B cell (primary cell): ENCODE measurements around the gene INTS14. TPM values are rescaled to one million over a fixed set of nuclear protein-coding genes. Genes with fewer than 3 reads are reported as not detected.

Source experiments
- ATAC-seq: fragments of 200-7000 bp; cut with Tn5 transposase; one replicate; pipeline ENCODE4 v1.10.0; 2021; ENCODE audit warnings: low read depth, mild to moderate bottlenecking, moderate number of reproducible peaks, moderate library complexity
- CTCF ChIA-PET: fragments of 350-600 bp; sonication (Branson Sonifier 250); formaldehyde crosslinking; loops from one replicate; lab custom pipeline; 2021; ENCODE audit warnings: antibody characterized with exemption, inconsistent platforms; lab: Charles Lee
- POLR2A ChIA-PET: fragments of 350-600 bp; sonication (Branson Sonifier 250); formaldehyde crosslinking; loops from one replicate; lab custom pipeline; 2021; ENCODE audit warnings: antibody characterized with exemption; lab: Charles Lee
- DNase-seq: peaks from one replicate; pipeline ENCODE4 v3.0.0; 2013
- H2AFZ ChIP-seq: 2 replicates; pipeline ENCODE4 v1.6.1; 2012; ENCODE audit warnings: mild to moderate bottlenecking, low read depth, low read length; ENCODE audit not compliant: insufficient read depth, poor library complexity, severe bottlenecking
- H3K27ac ChIP-seq, 2 donors: 1 replicate in 1 of 2; 2 replicates in 1 of 2; pipeline ENCODE4 v1.5.1; 2012 to 2013; ENCODE audit warnings: low read length in 2 of 2, mild to moderate bottlenecking in 2 of 2, moderate library complexity in 1 of 2
- H3K27me3 ChIP-seq, 4 experiments: fragments of 200-600 bp in 1 of 4; sonication (generic) in 1 of 4; replicated peaks in 1 of 4; 1 replicate in 2 of 4; 2 replicates in 2 of 4; pipeline versions ENCODE4 v1.6.1 to v1.7.0; 2013 to 2016; ENCODE audit warnings: low read length in 3 of 4, mild to moderate bottlenecking in 2 of 4, mixed read lengths in 1 of 4, moderate library complexity in 1 of 4; ENCODE audit not compliant: insufficient read depth in 4 of 4, control insufficient read depth in 3 of 4; ENCODE audit errors: control extremely low read depth in 1 of 4
- H3K36me3 ChIP-seq, 2 experiments: replicated peaks in 1 of 2; 1 replicate in 1 of 2; 2 replicates in 1 of 2; pipeline versions ENCODE4 v1.6.1 to v1.7.1; 2013; ENCODE audit warnings: low read length in 1 of 2; ENCODE audit not compliant: insufficient read depth in 2 of 2, control insufficient read depth in 1 of 2; ENCODE audit errors: control extremely low read depth in 1 of 2, extremely low read depth in 1 of 2
- H3K4me1 ChIP-seq, 2 donors: fragments of 200-600 bp in 1 of 2; sonication (generic) in 1 of 2; 1 replicate in 1 of 2; 2 replicates in 1 of 2; pipeline versions ENCODE4 v1.5.1 to v1.6.1; 2013 to 2017; ENCODE audit warnings: low read length in 2 of 2; ENCODE audit not compliant: control insufficient read depth in 2 of 2, insufficient read depth in 2 of 2
- H3K4me2 ChIP-seq: replicated peaks from 2 replicates; pipeline ENCODE3; 2012; ENCODE audit warnings: mild to moderate bottlenecking, low read depth, low read length; ENCODE audit not compliant: poor library complexity, severe bottlenecking
- H3K4me3 ChIP-seq, 5 experiments: fragments of 200-600 bp in 1 of 5; sonication (generic) in 1 of 5; 1 replicate in 3 of 5; 2 replicates in 2 of 5; pipeline versions ENCODE4 v1.5.1 to v1.7.0; 2011 to 2016; ENCODE audit warnings: low read length in 4 of 5, mild to moderate bottlenecking in 4 of 5, low read depth in 2 of 5, control low read depth in 1 of 5, moderate library complexity in 1 of 5; ENCODE audit not compliant: insufficient read depth in 1 of 5; ENCODE audit errors: control extremely low read depth in 1 of 5, extremely low read depth in 1 of 5
- H3K79me2 ChIP-seq: fragments of 200-600 bp; sonication (generic); one replicate; pipeline ENCODE4 v1.6.0; 2016; ENCODE audit warnings: low read length; ENCODE audit not compliant: control insufficient read depth, insufficient read depth
- H3K9ac ChIP-seq: fragments of 200-600 bp; sonication (generic); 2 replicates; pipeline ENCODE4 v1.6.1; 2017; ENCODE audit warnings: mild to moderate bottlenecking, low read length, moderate library complexity
- H3K9me3 ChIP-seq, 3 donors: one replicate each; pipeline versions ENCODE4 v1.6.1 to v1.7.1; 2013; ENCODE audit warnings: low read length in 2 of 3; ENCODE audit not compliant: control insufficient read depth in 2 of 3, insufficient read depth in 1 of 3; ENCODE audit errors: control extremely low read depth in 1 of 3
- H4K20me1 ChIP-seq: 2 replicates; pipeline ENCODE4 v1.6.0; 2012; ENCODE audit warnings: mild to moderate bottlenecking, low read length; ENCODE audit not compliant: insufficient read depth, control insufficient read depth, poor library complexity, severe bottlenecking
- H3K27ac Mint-ChIP-seq: one replicate; pipeline ENCODE4 v1.8.0; 2021; ENCODE audit warnings: mixed read lengths
- H3K27me3 Mint-ChIP-seq: one replicate; pipeline ENCODE4 v1.8.0; 2021; ENCODE audit warnings: mixed read lengths
- H3K4me1 Mint-ChIP-seq: one replicate; pipeline ENCODE4 v1.8.0; 2021; ENCODE audit warnings: mixed read lengths
- H3K4me3 Mint-ChIP-seq: one replicate; pipeline ENCODE4 v1.8.0; 2021; ENCODE audit warnings: mixed read lengths
- H3K9me3 Mint-ChIP-seq: one replicate; pipeline ENCODE4 v1.8.0; 2022; ENCODE audit warnings: mixed read lengths; ENCODE audit not compliant: insufficient read depth
- CTCF ChIP-seq: fragments of 200-600 bp; IDR thresholded peaks from one replicate; pipeline ENCODE4 v1.8.0; 2022; ENCODE audit warnings: antibody characterized with exemption, mild to moderate bottlenecking
- EZH2 ChIP-seq: IDR thresholded peaks from 2 replicates; pipeline ENCODE4 v1.6.1; 2012; ENCODE audit warnings: borderline replicate concordance, low read depth, mild to moderate bottlenecking, moderate library complexity, low read length; ENCODE audit not compliant: insufficient read depth, poor library complexity, severe bottlenecking
- WGBS: methylation state at CpG from one replicate; pipeline ENCODE4 v1.1.5; 2013; ENCODE audit warnings: missing lambda C conversion rate; ENCODE audit not compliant: insufficient coverage; 5-methylcytosine and 5-hydroxymethylcytosine counted together
- intact Hi-C: fragments of 100-400 bp; cut with micrococcal nuclease; formaldehyde crosslinking; loops from one replicate; pipeline ENCODE4 v1.10.0; 2022
- polyA plus RNA-seq: library from polyadenylated mRNA; depleted of rRNA; stranded (reverse); fragments of >200 nt; gene quantifications from 2 replicates; pipeline ENCODE4 v1.2.3, GENCODE V29; 2012
- total RNA-seq, 2 donors: library from RNA; stranded (reverse); fragments of 120-200 nt in 1 of 2; gene quantifications; 1 replicate in 1 of 2; 2 replicates in 1 of 2; pipeline versions ENCODE4 v1.2.3 to v1.2.4, GENCODE V29; 2013 to 2022

Gene INTS14
- total and polyA plus RNA-seq, 2 donors (not counting 1 experiment from before 2014, with no cell fraction given): 19.3 to 39.0 TPM

GRCh38 chr15:65646486-65646885 is 35.6 kb upstream of the INTS14 start:
- Mint-ChIP-seq H3K27ac (no peak overlapping the region), H3K4me3 (no peak overlapping the region), H3K4me1 (peaks cover 11% of the 10 kb centered on the region), H3K27me3 (no peaks in the 10 kb centered on the region), H3K9me3 (no peaks in the 10 kb centered on the region)
- intact Hi-C loops: no loop called here
- DNase-seq: no peak
- Histone ChIP-seq H2AFZ (no peak overlapping the region), H3K79me2 (no peaks in the 10 kb centered on the region), H3K27me3 (no peaks in the 10 kb centered on the region), H3K4me3 (no peak overlapping the region), H3K4me1 (peaks cover 0 to 4% of the 10 kb centered on the region in 2 donors), H3K27ac (no peak overlapping the region), H3K36me3 (peaks cover 0 to 15% of the 10 kb centered on the region in 2 experiments), H4K20me1 (no peaks in the 10 kb centered on the region), H3K9ac (no peak overlapping the region), H3K4me2 (no peak overlapping the region), H3K9me3 (no peaks in the 10 kb centered on the region)
- TF ChIP-seq EZH2 (no peak), CTCF (no peak)
- ChIA-PET POLR2A (no interaction called here), CTCF (interaction anchor here (1.2 kb wide), 1 partner anchor 223 kb away, joined by 4 read pairs; the partner anchor contains the start of gene RAB11A)
- WGBS: 100% methylated on average over 2 of the region's 4 CpGs
- no peak for ATAC-seq

GRCh38 chr15:65645392-65645791 is 34.5 kb upstream of the INTS14 start:
- 90% methylated on average over 2 of the region's 4 CpGs for WGBS
- Histone ChIP-seq H3K9me3 (no peaks in the 10 kb centered on the region), H3K27ac (no peak overlapping the region), H3K9ac (no peak overlapping the region), H3K4me3 (no peak overlapping the region), H3K36me3 (peaks cover 0 to 5% of the 10 kb centered on the region in 2 experiments), H3K4me2 (no peak overlapping the region), H4K20me1 (no peaks in the 10 kb centered on the region), H3K4me1 (peaks cover 0 to 4% of the 10 kb centered on the region in 2 donors), H2AFZ (no peak overlapping the region), H3K27me3 (no peaks in the 10 kb centered on the region), H3K79me2 (no peaks in the 10 kb centered on the region)
- DNase-seq (no peak), ATAC-seq (no peak)
- POLR2A ChIA-PET: no interaction called here
- no peak overlapping the region for H3K4me3 Mint-ChIP-seq
- no peaks in the 10 kb centered on the region for H3K9me3 Mint-ChIP-seq
- CTCF ChIA-PET: interaction anchor here (1.1 to 1.2 kb wide), 2 partner anchors 10 to 16 kb away, joined by 3 to 6 read pairs; no protein-coding TSS in a partner anchor
- intact Hi-C loops: no loop called here
- TF ChIP-seq EZH2 (no peak), CTCF (no peak)
- H3K27ac Mint-ChIP-seq: no peak overlapping the region
- H3K27me3 Mint-ChIP-seq: no peaks in the 10 kb centered on the region
- peaks cover 10% of the 10 kb centered on the region for H3K4me1 Mint-ChIP-seq
